Measurements from ENCODE around the gene LRG1.

- TF ChIP-seq CTCF (IDR thresholded peaks at IDR 0.05): no peak
- TF ChIP-seq POLR2A (IDR thresholded peaks at IDR 0.05): no peak
Observed at GRCh38 chr19:4502282-4503131, 37.3 kb downstream of the LRG1 start.
